HG03571 (cell line): Measurements from ENCODE around the gene GNA12.

Source experiments
- ATAC-seq: cut with Tn5 transposase; IDR thresholded peaks from one replicate; pipeline ENCODE4 v1.9.1; 2021; ENCODE audit not compliant: unreplicated experiment

GNA12 gene, protein sequence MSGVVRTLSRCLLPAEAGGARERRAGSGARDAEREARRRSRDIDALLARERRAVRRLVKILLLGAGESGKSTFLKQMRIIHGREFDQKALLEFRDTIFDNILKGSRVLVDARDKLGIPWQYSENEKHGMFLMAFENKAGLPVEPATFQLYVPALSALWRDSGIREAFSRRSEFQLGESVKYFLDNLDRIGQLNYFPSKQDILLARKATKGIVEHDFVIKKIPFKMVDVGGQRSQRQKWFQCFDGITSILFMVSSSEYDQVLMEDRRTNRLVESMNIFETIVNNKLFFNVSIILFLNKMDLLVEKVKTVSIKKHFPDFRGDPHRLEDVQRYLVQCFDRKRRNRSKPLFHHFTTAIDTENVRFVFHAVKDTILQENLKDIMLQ

DNA sequence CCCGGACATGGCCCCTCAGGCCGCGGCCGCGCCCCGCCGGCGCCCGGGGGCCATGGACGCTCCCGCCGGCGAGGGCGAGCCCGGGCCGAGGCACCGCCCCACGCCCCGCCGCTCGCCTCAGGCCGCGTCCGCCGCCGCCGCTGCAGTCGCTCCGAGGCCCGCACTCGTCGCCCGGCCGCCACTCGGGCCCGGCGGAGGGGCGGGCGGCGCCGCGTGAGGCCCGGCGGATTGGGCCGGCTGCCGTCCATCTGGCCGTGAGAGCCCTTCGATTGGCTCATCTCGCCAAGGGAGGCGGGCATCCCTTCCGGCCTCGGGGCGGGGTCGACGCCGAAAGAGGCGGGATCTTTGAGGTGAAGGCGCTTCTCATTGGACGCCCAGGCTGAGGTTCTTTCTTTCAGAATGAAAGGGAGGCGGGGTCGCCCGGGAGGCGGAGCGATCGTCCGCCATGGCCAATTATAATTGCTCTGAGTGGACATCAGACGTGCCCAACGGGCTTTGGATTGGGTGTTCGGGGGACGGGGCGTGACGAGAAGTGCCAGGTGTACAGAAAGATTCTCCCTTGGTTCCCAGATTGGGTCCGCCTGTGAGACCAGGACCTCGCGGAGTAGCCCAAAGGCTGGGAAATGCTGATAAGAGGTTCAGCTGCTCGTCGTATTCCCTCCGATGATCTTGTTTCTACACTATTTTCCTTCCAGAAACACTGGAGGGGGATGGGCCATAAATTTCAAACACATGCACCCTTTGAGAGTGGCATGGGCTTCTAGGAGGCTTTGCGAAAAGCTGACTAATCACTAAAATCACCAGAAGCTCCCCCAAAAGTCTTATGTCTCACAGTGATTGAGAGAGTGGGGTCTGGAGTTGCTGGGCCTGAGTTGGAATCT, at the start of gene GNA12:
Gene GNA12 (minus strand): TSS at position 156 of the 881 bp plus-strand sequence. CDS start 147 bp downstream, at position 9.
- peak; percentile 96 for ATAC-seq

DNA sequence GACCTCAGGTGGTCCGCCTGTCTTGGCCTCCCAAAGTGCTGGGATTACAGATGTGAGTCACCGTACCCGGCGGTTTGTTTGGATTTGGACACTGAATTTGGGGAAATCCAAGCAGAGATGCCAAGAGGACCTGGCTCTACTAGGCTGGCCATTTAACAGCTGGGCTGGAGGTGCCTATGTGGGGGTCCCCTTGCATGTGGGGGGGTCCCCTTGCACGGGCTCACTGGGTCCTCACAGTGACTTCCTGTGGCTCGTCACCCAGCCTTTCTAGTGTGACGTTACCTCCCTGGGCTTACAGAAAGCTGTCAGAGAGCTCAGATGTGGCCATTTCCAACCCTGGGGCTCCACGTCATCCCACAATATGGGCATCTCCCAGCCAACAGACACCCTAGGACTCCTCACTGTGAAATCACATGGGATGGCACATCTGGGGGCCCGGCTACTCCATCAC, 49.3 kb upstream of the GNA12 start:
- no peak for ATAC-seq

DNA sequence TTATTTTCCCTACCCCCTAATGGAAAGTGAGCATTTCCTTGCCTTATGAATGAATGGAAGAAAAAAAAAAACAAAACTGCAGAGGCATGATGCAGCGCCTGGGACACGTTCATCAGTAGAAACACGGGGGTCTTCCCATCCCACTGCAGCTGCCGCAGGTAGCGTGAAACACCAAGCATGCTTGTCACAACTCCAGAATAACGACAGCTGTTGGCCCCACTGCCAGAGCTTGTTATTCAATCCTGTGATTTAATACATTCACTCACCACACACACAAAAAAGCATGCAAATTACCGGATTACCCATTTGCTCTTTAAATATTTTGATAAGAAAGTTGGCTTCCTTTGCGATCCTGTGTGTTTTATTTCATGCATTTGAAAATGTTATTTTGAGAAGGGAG, 48.4 kb upstream of the GNA12 start:
- no peak for ATAC-seq

DNA sequence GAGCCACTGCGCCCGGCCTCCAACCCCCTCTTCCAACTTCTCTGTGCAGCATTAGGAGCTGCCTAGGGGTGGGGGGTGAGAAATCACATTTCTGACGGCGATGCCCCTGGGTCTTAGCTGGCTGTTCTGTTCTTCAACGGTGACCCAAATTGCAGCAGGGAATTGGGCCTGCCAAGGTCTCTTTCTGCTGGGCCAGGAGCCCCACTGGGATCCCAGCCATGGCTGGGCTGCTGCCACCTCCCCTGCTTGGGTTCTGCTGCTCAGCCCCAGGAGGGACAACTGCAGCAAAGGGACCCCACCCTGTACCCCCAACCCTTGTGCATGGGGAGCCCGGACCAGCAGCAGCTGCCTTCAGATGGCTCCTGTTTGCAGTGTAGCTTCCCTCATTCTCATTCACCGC, 43.7 kb upstream of the GNA12 start:
- no peak for ATAC-seq

DNA sequence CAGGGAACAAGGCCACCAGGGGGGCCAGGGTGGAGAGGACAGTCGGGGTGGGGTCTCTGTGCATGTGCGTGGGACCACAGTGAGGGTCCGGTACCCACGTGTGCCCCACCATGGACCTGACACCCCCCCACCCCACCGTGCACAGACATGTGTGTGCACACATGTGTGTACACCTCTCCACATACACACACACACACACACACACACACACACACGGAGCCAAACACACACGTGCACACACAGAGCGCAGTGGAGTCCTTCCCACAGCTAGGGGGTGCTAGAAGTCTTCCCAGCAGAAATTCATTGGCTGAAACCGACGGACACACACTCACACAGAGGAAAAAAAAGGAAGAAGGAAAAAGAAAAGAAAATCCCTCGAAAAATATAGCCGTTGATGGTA, 42.8 kb upstream of the GNA12 start:
- ATAC-seq, result no peak

DNA sequence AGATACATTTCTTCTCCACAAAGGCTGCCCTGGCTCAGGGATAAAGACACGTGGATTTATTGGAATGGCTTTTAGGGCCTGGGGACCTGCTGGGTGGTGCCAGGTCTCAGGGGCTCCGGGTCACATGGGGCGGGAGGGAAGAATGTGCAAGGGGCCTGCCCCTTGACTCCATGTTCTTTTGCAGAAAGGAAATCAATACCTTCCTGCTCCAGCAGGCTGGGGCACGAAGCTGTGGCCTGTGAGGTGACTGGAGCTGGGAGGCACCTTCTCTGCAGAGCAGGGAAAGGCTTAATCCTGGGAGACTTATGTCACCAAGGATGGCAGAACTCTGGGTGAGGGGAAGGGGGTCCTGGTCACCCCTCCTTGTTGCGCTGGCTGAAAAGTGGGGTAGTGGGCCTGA, 42.3 kb upstream of the GNA12 start:
- ATAC-seq, result no peak

DNA sequence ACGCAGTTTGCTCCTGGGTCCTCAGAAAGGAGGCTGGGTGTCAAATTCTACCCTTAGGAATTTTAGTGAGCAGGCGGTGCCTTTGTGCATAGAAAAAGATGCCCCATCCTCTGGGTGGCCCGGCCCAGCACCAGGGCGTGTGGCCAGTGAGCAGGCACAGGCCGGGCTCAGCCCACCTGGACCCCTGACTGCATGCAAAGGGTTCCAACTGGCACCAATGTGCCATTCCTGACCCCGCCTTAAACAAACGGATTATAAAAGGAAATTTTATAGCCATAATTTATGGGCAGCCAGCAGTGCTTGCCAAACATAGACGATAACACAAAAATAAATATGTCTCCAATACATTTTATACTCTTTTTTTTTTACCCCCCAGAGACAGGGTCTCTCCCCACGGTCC, 40.1 kb upstream of the GNA12 start:
- no peak for ATAC-seq

DNA sequence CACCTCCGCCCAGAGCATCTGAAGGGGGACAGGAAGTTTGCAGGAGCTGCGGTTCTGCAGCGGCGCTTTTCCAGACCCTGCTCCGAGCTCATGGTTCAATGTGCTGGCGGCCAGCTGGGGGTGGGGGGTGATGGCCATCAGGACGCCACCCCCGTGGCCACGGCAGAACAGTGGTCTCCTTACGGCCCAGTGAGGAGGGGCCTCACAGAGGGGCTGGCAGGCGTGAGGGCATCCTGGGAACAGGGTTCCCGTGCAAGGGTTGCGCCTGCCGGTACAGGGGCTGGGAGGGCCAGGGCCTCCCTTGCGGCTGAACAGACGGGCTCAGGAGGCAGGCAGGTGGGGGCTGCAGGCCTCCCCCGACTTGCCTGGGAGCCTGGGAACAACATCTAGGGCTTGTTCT, 39.0 kb upstream of the GNA12 start:
- no peak for ATAC-seq

DNA sequence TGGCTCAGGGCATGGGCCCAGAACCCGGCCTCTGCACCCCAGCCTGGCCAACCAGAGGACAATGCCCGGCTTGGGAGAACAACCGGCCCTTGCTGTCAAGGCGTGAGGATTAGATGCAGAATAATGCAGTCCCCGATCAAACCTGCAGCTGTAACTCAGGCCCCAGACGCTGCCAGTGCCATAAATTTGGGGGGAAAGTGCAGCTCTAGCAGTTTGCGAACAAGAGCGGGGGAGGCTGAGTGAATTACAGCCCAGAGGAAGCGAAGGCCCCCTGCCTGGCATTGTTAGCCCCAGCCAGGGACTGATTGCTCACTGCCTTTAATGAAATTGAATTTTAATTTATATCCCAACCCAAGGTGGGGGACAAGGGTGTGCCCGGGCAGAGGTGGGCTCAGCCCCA, 38.0 kb upstream of the GNA12 start:
- no peak for ATAC-seq

DNA sequence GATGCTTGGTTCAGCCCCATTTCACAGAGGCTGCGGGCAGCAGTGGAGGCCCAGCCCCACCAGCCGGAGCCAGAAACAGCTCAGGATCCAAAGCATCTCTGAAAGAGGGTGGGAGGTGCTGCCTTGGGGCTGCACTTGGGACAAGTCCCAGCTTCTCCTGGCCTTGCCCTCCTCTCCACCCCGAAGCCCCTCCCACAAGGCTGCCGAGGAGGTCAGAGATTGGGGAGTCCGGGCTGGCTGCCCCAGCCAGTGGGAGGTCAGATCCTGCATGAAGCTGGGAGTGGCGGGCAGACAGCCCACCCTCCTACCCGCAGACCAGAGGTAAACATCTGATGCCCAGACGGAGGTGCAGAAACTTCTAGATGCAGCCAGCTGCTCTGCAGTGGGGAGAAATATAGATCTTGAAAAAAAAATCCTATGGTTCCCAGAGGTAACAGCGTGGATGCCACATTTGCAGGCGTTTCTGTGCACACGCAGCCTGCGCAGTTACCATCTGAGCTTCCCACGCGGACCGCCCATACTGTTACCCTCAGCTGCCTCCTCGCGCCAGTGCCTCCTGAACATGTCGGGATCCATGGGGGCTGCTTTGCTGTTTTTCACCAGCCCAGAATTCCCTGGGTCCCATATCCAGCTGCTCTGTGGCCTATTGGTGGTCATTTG, 36.9 kb upstream of the GNA12 start:
- ATAC-seq, result no peak

DNA sequence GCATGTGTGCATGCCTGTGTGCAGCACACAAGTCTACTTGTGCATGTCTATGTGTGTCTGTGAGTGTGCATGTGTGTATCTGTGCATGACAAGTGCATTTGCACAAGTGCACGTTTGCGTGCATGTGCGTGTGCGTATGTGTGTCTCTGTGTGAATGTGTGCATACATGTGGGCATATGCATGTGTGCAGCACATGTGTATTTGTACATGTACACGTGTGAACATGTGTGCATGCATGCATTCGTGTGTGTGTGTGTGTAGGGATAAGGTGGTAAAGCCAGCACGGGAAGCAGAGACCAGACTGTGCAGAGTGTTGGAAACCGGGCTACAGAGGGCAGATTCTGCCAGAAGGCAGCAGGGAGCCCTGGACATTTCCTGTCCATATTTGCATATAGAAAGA, 35.9 kb upstream of the GNA12 start:
- ATAC-seq, result no peak

DNA sequence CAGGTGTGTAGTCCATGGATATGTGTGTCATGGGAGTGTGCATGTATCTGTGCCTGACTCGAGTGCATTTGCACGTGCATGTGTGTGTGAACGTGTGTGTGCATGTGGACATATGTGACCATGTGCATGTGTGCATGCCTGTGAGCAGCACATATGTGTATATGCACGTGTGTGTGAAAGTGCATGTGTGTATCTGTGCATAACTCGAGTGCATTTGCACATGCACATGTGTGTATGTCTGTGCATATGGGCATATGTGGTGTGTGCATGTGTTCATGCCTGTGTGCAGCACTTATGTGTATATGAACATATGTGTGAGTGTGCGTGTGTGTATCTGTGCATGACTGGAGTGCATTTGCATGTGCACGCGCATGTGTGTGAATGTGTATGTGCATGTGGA, 35.2 kb upstream of the GNA12 start:
- no peak for ATAC-seq

DNA sequence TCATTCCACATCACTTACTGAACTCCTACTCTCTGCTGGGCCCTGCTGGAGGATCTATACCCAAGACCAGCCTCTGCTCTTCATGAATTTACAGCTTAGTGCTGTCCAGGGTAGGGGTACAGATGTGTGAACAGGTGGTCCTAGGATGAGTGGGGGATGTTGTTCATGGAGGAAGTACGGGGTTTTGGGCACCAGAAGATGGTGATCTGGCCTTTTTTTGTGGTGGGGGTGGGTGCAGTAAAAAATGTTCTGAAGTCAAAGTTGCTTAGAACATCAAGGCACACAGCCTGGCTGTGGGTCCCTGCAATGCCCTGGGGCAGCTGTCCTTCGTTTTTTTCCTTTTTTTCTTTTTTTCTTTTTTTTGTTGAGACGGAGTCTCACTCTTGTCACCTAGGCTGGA, 34.2 kb upstream of the GNA12 start:
- no peak for ATAC-seq

DNA sequence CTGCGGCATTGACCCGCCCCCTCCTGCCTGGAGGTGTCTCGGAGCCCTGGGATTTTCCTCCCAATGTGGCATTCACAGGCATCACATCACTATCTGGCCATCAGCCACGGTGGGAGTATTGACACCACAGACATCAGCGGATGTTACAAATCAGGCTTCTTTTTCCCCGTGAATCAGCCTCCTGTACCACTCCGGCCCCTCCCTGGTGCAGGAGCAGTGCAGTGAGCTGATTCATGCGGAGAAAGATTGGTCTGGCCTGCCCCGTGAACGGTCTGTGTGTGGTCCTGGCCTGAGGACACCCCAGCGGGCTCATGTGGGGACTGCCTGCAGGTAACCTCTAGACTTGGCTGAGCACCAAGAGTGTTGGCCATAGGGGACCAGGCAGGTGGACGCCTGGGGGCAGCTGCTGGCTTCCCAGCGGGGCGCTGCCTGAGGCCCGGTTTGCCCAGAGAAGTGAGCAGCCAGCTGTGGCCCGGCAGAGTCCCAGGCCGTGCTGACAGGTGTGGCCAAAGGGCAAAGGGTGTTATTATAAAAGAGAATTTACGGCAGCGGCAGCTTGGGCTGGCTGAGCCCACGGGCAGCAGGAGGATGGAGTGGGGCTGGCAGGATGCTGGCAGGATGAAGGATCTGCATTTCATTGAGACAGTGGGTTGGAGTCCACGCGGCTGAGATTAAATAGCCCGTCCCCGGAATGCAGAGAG, 32.1 kb upstream of the GNA12 start:
- no peak for ATAC-seq

DNA sequence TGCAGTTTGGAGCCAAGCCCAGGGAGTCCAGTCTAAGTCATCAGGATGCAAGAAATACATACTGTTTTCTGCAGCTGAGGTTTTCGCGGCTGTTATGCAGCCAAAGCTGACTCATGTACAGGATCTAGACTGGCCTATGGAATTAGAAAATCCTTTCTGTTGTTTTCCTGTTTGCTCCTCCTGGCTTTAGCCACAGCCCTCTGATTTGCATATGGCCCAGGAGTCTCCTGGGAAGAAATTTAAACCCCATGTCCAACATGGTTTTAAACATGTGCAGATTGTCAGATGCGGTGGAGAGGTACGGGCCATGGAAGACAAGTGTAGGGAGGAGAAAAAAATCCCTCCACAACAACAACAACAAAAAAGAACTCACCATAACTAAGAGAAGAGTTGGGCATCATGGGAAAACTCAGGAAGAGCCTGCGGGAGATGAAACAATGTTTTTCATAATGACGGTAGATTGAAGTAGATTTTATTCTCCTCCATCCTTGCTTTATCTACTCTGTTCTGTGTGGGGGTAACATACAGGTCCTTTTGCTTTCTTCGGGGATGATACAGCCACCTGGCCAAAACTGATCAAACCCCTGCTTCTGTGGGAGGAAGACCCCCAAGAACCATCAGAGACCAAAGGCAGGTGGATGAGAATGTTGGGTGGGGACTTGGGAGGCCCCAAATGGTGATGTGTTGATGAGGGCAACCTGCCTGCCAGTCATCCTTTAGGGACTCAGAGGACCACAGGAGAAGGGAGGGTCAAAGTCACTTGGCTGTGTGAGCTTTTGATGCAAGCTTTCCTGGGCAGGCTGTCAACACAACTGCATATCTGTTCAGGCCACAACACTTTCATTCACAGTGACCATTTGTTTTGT, 29.8 kb upstream of the GNA12 start:
- no peak for ATAC-seq

DNA sequence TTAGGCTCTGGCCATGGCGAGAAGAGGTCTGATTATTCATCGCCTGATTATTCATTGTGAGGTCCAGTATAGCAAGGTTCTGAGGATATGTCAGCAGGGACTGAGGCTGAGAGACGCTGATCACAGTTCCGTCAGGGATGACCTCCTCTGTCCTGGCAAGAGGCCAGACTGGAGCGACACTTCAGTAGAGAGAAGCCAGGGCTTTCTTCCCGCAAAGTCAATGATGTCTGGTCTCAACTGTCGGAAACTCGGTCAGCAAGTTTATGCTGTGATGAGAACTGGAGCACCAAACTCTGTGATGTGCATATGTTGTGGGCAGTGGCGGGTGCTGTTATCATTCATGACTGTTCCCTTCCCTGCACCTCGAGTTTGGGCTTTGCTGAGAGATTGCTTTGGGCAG, 29.0 kb upstream of the GNA12 start:
- ATAC-seq, result no peak

DNA sequence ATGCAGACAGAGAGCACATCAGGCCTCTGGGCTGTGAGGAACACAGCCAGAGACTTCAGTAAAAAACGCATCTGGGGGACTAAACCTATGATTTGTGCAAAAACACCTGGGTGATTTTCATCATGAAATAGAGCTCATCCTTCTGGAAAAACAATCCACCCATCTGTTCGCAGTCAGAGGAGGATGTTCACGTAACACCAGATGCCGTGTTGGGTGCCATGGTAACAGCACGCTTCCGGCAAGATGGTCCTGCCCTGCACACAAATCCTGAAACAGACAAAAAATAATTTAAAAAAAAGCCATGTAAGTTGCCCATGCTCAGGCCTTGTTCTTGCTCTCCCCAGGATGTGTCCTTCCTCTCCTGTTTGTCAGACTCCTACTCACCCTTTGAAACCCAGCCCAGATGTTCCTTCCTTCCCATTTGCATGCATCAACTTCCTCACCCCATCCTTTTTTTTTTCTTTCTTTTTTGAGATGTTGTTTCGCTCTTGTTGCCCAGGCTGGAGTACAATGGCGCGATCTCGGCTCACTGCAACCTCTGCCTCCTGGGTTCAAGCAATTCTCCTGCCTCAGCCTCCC, 28.3 kb upstream of the GNA12 start:
- no peak for ATAC-seq

DNA sequence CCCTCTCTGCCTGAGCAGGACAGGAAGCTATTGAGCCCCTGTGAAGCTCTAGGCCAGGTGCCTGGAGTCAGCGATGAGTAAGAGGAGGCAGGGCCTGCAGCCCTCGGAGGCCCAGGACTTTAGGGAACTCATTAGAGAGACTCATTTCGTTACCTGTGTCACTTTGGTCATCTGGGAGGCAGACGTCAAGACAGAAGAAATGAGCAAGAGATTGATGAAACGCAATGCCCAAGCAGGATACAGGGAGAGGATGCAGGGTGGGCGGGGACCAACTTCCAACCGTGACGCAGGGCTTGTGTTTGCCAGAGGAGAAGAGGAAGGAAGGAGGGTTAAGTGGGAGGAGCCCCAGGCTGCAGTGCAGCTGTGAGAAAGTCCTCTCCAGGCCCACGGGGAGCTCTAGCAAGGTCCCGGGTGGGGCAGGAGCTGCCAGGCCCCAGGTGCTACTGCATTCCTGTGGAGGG, 26.4 kb upstream of the GNA12 start:
- no peak for ATAC-seq

DNA sequence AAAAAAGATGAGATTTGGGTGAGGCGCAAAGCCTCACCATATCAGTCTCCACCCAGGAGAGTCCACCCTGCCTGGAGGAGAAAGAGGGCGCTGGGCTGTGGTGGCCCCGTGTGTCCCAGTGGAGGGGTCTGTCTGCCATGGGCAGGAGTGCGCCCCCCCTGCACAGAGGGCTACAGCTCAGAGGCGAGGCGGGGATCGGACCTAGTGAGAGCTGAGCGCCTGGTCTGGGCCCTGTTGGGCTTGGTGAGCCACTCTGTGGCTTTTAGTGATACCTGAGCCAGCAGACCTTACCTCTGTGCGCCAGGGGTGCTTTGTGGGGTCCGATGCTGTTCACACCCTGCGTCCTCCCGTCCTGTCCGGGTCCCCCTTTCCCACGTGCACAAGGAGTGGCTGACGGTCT, 25.9 kb upstream of the GNA12 start:
- no peak for ATAC-seq

DNA sequence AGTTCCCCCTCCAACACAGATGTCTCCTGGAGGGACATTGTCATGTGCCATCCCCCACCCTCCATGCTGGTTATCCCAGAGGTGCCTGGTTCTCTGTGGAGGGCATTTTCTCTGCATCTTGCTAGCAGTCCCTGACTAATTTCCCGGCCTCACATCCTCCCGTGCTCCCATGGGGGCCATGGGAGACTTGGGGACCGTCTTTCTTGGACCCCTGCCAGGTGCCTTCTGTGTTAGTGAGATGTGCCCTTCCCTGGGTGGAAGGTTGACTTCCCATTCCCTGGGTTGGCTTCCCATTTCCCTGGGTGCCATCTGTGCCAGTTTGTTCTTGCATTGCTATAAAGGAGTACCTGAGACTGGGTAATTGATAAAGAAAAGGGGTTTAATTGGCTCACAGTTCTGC, 22.5 kb upstream of the GNA12 start:
- ATAC-seq, result no peak
